Measurements from ENCODE around the gene DSCAML1.

The DSCAML1 gene

DNA sequence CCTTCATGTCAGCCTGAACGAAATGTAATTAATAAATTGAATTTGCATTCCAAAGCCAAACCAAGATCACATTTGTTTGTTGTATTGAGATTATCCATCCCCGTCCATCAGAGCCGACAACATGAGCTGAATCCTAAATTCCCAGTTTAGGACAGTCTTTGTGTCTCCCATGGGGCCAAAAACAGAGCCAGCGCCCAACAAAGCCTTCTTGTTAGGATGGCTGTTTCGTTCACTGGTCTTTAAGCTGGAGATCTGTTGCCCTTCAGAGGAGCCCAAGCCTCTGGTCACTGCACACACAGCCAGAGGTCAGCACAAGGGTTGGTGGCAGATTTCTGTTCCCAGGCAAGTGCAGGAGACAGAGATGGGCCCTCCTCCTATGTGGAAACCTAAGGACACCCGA lies 25.8 kb downstream of the DSCAML1 start:
- H3K4me3 ChIP-seq: no peak overlapping the region
- no peak for DNase-seq
- H3K27me3 ChIP-seq: peaks cover 0 to 14% of the 10 kb centered on the region in 2 donors
- intact Hi-C loops (cut with DNase I; ENCODE audit: low total_unique reads): no loop called here
- no peaks in the 10 kb centered on the region for H3K9me3 ChIP-seq
- H3K4me1 ChIP-seq: no peaks in the 10 kb centered on the region
- H3K27ac ChIP-seq: no peak overlapping the region
- no peaks in the 10 kb centered on the region for H3K36me3 ChIP-seq
- TF ChIP-seq, protein P1, sequence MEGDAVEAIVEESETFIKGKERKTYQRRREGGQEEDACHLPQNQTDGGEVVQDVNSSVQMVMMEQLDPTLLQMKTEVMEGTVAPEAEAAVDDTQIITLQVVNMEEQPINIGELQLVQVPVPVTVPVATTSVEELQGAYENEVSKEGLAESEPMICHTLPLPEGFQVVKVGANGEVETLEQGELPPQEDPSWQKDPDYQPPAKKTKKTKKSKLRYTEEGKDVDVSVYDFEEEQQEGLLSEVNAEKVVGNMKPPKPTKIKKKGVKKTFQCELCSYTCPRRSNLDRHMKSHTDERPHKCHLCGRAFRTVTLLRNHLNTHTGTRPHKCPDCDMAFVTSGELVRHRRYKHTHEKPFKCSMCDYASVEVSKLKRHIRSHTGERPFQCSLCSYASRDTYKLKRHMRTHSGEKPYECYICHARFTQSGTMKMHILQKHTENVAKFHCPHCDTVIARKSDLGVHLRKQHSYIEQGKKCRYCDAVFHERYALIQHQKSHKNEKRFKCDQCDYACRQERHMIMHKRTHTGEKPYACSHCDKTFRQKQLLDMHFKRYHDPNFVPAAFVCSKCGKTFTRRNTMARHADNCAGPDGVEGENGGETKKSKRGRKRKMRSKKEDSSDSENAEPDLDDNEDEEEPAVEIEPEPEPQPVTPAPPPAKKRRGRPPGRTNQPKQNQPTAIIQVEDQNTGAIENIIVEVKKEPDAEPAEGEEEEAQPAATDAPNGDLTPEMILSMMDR (IDR thresholded peaks at IDR 0.05): no peak

DNA sequence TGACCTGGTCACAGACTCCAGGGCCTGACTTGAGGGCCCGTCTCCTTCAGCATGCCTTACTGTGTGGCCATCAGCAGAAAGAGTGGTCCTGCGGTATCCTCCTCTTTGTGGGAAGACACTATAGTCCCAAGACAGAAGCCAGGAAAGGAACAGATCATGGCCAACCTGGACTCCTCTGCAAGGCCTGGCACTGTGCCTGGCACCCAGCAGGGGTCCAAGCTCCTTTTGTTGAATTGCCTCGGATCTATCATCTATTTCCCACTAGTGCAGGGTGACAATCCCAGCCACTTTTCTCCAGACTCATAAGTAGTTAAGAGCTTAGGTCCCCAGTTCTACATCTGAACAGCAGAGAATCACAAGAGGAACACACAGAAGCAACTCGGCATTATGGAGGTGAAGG lies 27.0 kb downstream of the DSCAML1 start:
- TF ChIP-seq, protein P1 (IDR thresholded peaks at IDR 0.05): no peak
- Histone ChIP-seq H3K4me3 (no peak overlapping the region), H3K27ac (no peak overlapping the region), H3K27me3 (peaks cover 0 to 13% of the 10 kb centered on the region in 2 donors), H3K4me1 (no peaks in the 10 kb centered on the region), H3K9me3 (no peaks in the 10 kb centered on the region), H3K36me3 (no peaks in the 10 kb centered on the region)
- no peak for DNase-seq
- intact Hi-C loops (cut with DNase I; ENCODE audit: low total_unique reads): no loop called here

DNA sequence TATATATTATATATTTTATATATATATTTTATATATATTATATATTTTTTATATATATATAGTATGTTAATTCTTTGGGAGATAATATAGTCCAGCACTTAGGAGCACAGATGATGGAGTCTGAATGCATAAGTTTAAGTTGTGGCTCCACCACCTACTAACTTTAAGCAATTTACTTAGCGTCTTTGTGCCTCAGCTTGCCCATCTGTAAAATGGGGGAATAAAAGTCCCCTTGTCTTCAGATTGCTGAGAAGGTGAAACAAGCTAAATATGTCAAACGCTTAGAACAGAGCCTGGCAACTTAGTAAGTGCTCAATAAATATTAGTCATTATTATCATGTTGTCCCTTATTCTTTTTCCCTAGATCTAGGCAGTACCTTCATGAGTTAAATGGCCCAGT lies 27.5 kb downstream of the DSCAML1 start:
- Histone ChIP-seq H3K27ac (no peak overlapping the region), H3K4me1 (no peaks in the 10 kb centered on the region), H3K9me3 (no peaks in the 10 kb centered on the region), H3K27me3 (peaks cover 0 to 12% of the 10 kb centered on the region in 2 donors), H3K4me3 (no peak overlapping the region), H3K36me3 (no peaks in the 10 kb centered on the region)
- no peak for DNase-seq
- TF ChIP-seq, protein P1 (IDR thresholded peaks at IDR 0.05): no peak
- intact Hi-C loops (cut with DNase I; ENCODE audit: low total_unique reads): no loop called here

DNA sequence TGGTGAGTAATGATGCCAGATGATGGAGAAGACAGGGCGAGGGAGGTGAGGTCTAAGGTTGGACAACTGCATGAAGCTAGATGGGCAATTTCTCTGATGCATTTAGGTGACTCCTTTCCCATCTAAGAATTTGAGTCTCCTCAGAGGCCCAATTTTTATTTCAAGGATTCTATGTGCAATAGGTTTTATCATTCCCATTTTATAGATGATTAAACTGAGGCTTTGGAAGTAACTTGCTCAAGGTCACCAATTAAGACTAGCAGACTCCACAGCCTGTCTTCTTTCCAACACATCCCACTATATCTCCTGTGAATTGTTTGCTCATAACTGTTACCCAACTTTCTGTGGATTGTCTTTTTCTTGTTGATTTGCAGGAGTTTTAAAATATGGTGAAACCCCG lies 28.5 kb downstream of the DSCAML1 start:
- Histone ChIP-seq H3K36me3 (no peaks in the 10 kb centered on the region), H3K27ac (no peak overlapping the region), H3K9me3 (no peaks in the 10 kb centered on the region), H3K27me3 (peaks cover 0 to 19% of the 10 kb centered on the region in 2 donors), H3K4me3 (no peak overlapping the region), H3K4me1 (no peaks in the 10 kb centered on the region)
- DNase-seq: no peak
- intact Hi-C loops (cut with DNase I; ENCODE audit: low total_unique reads): no loop called here
- TF ChIP-seq, protein P1 (IDR thresholded peaks at IDR 0.05): no peak

DNA sequence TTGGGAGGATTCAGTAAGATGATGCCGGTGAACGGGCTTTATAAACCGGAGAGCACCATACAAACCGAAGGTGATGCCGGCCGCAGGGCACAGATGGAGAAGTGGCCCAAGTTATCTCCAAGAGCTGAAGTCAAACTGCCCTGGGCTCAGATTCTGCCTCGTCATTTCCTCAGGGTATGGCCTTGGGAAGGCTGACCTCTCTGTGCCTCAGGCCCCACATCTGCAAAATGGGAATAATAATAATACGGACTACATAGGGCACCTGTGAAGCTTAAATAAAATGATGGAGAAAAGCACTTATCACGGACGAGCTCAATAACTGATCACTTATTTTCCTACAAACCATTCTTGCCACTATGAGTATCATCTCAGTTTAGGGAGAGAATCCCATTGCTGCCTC lies 29.9 kb downstream of the DSCAML1 start:
- no peak for DNase-seq
- Histone ChIP-seq H3K4me1 (no peaks in the 10 kb centered on the region), H3K27ac (no peak overlapping the region), H3K27me3 (peaks cover 0 to 25% of the 10 kb centered on the region in 2 donors), H3K36me3 (no peaks in the 10 kb centered on the region), H3K4me3 (no peak overlapping the region), H3K9me3 (no peaks in the 10 kb centered on the region)
- TF ChIP-seq, protein P1 (IDR thresholded peaks at IDR 0.05): no peak
- intact Hi-C loops (cut with DNase I; ENCODE audit: low total_unique reads): no loop called here

DNA sequence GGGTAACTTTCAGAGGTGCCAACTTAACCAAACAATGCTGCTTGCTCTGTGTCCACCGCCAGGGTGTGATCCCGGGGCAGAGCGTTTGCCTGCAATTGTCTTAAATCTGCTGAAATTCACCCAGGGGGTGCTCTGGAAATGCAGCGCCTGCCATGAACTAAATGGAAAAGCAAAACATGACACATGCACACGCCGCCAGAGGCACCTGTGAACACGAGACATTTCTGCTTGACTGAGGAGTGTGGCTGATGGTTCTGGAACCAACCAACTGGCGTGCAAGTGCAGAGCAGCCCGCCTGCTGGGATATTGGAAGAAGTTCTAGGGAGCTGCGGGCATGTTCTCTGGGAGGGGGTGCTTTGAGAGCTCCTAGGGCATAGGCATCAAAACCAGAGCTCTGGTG lies 30.4 kb downstream of the DSCAML1 start:
- no peak overlapping the region for H3K4me3 ChIP-seq
- no peaks in the 10 kb centered on the region for H3K4me1 ChIP-seq
- TF ChIP-seq, protein P1 (IDR thresholded peaks at IDR 0.05): no peak
- no peak for DNase-seq
- intact Hi-C loops (cut with DNase I; ENCODE audit: low total_unique reads): no loop called here
- H3K9me3 ChIP-seq: no peaks in the 10 kb centered on the region
- no peaks in the 10 kb centered on the region for H3K36me3 ChIP-seq
- H3K27me3 ChIP-seq: peaks cover 0 to 25% of the 10 kb centered on the region in 2 donors
- no peak overlapping the region for H3K27ac ChIP-seq
